Liver (tissue), 9 donors: ENCODE data around the gene BPIFB3. TPM values are rescaled to one million over a fixed set of nuclear protein-coding genes. Genes with fewer than 3 reads are reported as not detected.

Source experiments
- DNase-seq: peaks from one replicate; pipeline ENCODE4 v3.0.0-alpha.2; 2017; ENCODE audit warnings: low spot score
- H3K27ac ChIP-seq, 2 donors: one replicate each; pipeline ENCODE4 v1.7.0; 2013; ENCODE audit warnings: inconsistent platforms in 2 of 2, low read length in 2 of 2, control low read depth in 1 of 2, low read depth in 1 of 2, mild to moderate bottlenecking in 1 of 2
- H3K27me3 ChIP-seq, 4 donors: one replicate each; pipeline versions ENCODE4 v1.6.1 to v1.7.0; 2013; ENCODE audit warnings: low read length in 3 of 4, inconsistent platforms in 1 of 4, mild to moderate bottlenecking in 1 of 4, moderate library complexity in 1 of 4; ENCODE audit not compliant: control insufficient read depth in 4 of 4, insufficient read depth in 4 of 4
- H3K36me3 ChIP-seq, 4 donors: one replicate each; pipeline versions ENCODE4 v1.6.1 to v1.7.0; 2013; ENCODE audit warnings: low read length in 3 of 4, mild to moderate bottlenecking in 3 of 4, low read depth in 1 of 4, moderate library complexity in 1 of 4; ENCODE audit not compliant: control insufficient read depth in 4 of 4, insufficient read depth in 3 of 4
- H3K4me1 ChIP-seq, 4 donors: one replicate each; pipeline versions ENCODE4 v1.6.1 to v1.7.0; 2013; ENCODE audit warnings: low read length in 3 of 4, mild to moderate bottlenecking in 3 of 4, moderate library complexity in 1 of 4; ENCODE audit not compliant: control insufficient read depth in 4 of 4, insufficient read depth in 4 of 4
- H3K4me3 ChIP-seq, 3 donors: one replicate each; pipeline versions ENCODE4 v1.6.1 to v1.7.0; 2013; ENCODE audit warnings: low read length in 3 of 3, control low read depth in 1 of 3, low read depth in 1 of 3, mild to moderate bottlenecking in 1 of 3
- H3K9ac ChIP-seq, 2 donors: one replicate each; pipeline ENCODE4 v1.7.0; 2013; ENCODE audit warnings: low read length in 2 of 2, mild to moderate bottlenecking in 2 of 2, moderate library complexity in 2 of 2, control low read depth in 1 of 2, low read depth in 1 of 2
- H3K9me3 ChIP-seq, 4 donors: one replicate each; pipeline versions ENCODE4 v1.6.1 to v1.7.0; 2013; ENCODE audit warnings: low read length in 3 of 4; ENCODE audit not compliant: control insufficient read depth in 4 of 4
- GABPA ChIP-seq, 2 donors: IDR thresholded peaks in 1 of 2; conservative IDR thresholded peaks in 1 of 2; 2 replicates each; pipeline ENCODE4 v1.6.1; 2016; ENCODE audit warnings: antibody characterized with exemption in 2 of 2, mild to moderate bottlenecking in 1 of 2, moderate library complexity in 1 of 2
- HNF4A ChIP-seq, 2 donors: conservative IDR thresholded peaks; 2 replicates each; pipeline ENCODE4 v1.6.1; 2016; ENCODE audit warnings: antibody characterized with exemption in 2 of 2, mild to moderate bottlenecking in 2 of 2
- HNF4G ChIP-seq: IDR thresholded peaks from 2 replicates; pipeline ENCODE4 v1.6.1; 2016; ENCODE audit warnings: antibody characterized with exemption
- NR2F2 ChIP-seq: IDR thresholded peaks from 2 replicates; pipeline ENCODE4 v1.6.1; 2016; ENCODE audit warnings: antibody characterized with exemption
- RAD21 ChIP-seq, 2 donors: IDR thresholded peaks; 2 replicates each; pipeline ENCODE4 v1.6.1; 2016; ENCODE audit warnings: antibody characterized with exemption in 2 of 2, mild to moderate bottlenecking in 2 of 2
- TAF1 ChIP-seq: conservative IDR thresholded peaks from 2 replicates; pipeline ENCODE4 v1.6.1; 2016; ENCODE audit warnings: antibody characterized with exemption, mild to moderate bottlenecking
- YY1 ChIP-seq: IDR thresholded peaks from 2 replicates; pipeline ENCODE4 v1.6.1; 2016; ENCODE audit warnings: antibody characterized with exemption, mild to moderate bottlenecking
- WGBS: extraction: QIAGEN DNeasy Blood & Tissue Kit; methylation state at CpG from one replicate; pipeline ENCODE4 v1.1.7; 2013; 5-methylcytosine and 5-hydroxymethylcytosine counted together
- polyA plus RNA-seq, 2 donors: library from polyadenylated mRNA; stranded (reverse) in 1 of 2; unstranded in 1 of 2; fragments of 200-250 nt in 1 of 2; fragments of >200 nt in 1 of 2; fragmentation: Nextera tagmentation in 1 of 2; extraction: Ambion mirVana in 1 of 2; gene quantifications; one replicate each; pipeline versions ENCODE4 v1.2.1 to v1.2.3, GENCODE V29; 2013 to 2015
- total RNA-seq, 2 donors: library from RNA; depleted of rRNA; stranded (reverse); fragments of >200 nt; gene quantifications; one replicate each; pipeline ENCODE4 v1.2.3, GENCODE V29; 2014
- TF ChIP-seq, protein P1 (sequence below): fragments of 150-350 bp; IDR thresholded peaks from 2 replicates; pipeline ENCODE4 v1.5.1; 2017; ENCODE audit warnings: improper control_type of control experiment, low read depth, low read length; ENCODE audit not compliant: missing input control
- TF ChIP-seq, protein P2 (sequence below): IDR thresholded peaks from 2 replicates; pipeline ENCODE4 v1.6.1; 2016; ENCODE audit warnings: antibody characterized with exemption, mild to moderate bottlenecking
- TF ChIP-seq, protein P3 (sequence below): IDR thresholded peaks from 2 replicates; pipeline ENCODE4 v1.6.1; 2016; ENCODE audit warnings: antibody characterized with exemption
- TF ChIP-seq, protein P4 (sequence below): IDR thresholded peaks from 2 replicates; pipeline ENCODE4 v1.6.1; 2016; ENCODE audit warnings: antibody characterized with exemption
- donor health status: healthy.
- donor health status: healthy.
- donor health status: healthy.
- donor health status: healthy.
- donor health status: healthy.

The BPIFB3 gene
- total and polyA plus RNA-seq, 4 donors = not detected

DNA sequence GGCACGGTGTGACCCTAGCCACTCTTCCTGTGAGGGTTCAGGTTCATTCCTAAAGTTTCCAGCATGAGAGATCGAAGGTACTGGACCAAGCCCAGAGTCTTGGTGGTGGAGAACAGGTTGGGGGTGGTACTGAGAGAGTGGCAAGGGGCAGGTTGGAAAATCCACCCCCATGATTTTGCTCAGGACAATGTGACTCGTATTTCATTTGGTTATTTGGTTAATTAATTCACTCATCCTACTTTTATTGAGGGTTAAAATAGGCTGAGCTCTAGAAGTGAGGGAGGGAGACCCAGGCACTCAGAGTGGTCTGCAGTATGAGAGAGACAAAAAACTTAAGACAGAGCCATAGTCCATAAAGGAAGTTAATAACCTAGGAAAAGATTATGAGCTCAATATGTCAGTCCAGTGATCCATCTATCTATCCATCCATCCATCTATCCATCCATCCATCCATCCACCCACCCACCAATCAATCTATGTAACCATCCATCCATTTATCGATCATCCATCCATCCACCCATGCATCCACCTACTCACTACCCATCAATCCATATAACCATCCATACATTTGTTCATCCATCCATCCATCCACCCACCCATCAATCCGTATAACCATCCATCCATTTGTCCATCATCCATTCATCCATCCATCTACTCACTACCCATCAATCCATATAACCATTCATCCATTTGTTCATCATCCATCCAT lies 28.9 kb upstream of the BPIFB3 start:
- Histone ChIP-seq H3K27ac (no peak overlapping the region), H3K9me3 (no peaks in the 10 kb centered on the region), H3K4me1 (no peaks in the 10 kb centered on the region), H3K9ac (no peak overlapping the region), H3K36me3 (no peaks in the 10 kb centered on the region), H3K4me3 (no peak overlapping the region), H3K27me3 (peaks cover 0 to 2% (median 0%) of the 10 kb centered on the region in 4 donors)
- DNase-seq = no peak
- TF ChIP-seq YY1 (no peak), TAF1 (no peak), GABPA (IDR thresholded peaks at IDR 0.05 in 1 of 2, conservative IDR thresholded peaks at IDR 0.05 in 1 of 2) (no peak)
- 74% methylated on average over 5 of the region's 5 CpGs for WGBS

GRCh38 chr20:33025318-33025876 lies 28.3 kb upstream of the BPIFB3 start:
- H3K4me3 ChIP-seq = no peak overlapping the region
- no peaks in the 10 kb centered on the region for H3K36me3 ChIP-seq
- no peaks in the 10 kb centered on the region for H3K4me1 ChIP-seq
- H3K9me3 ChIP-seq = no peaks in the 10 kb centered on the region
- no peak overlapping the region for H3K27ac ChIP-seq
- WGBS = 80% methylated on average over 9 of the region's 9 CpGs
- H3K9ac ChIP-seq = no peak overlapping the region
- DNase-seq = no peak
- TF ChIP-seq, protein P1, sequence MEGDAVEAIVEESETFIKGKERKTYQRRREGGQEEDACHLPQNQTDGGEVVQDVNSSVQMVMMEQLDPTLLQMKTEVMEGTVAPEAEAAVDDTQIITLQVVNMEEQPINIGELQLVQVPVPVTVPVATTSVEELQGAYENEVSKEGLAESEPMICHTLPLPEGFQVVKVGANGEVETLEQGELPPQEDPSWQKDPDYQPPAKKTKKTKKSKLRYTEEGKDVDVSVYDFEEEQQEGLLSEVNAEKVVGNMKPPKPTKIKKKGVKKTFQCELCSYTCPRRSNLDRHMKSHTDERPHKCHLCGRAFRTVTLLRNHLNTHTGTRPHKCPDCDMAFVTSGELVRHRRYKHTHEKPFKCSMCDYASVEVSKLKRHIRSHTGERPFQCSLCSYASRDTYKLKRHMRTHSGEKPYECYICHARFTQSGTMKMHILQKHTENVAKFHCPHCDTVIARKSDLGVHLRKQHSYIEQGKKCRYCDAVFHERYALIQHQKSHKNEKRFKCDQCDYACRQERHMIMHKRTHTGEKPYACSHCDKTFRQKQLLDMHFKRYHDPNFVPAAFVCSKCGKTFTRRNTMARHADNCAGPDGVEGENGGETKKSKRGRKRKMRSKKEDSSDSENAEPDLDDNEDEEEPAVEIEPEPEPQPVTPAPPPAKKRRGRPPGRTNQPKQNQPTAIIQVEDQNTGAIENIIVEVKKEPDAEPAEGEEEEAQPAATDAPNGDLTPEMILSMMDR = no peak
- no peak for TF ChIP-seq TAF1
- no peak for TF ChIP-seq GABPA (IDR thresholded peaks at IDR 0.05 in 1 of 2, conservative IDR thresholded peaks at IDR 0.05 in 1 of 2)
- TF ChIP-seq HNF4A (conservative IDR thresholded peaks at IDR 0.05) = no peak
- TF ChIP-seq NR2F2 = no peak
- TF ChIP-seq, protein P2, sequence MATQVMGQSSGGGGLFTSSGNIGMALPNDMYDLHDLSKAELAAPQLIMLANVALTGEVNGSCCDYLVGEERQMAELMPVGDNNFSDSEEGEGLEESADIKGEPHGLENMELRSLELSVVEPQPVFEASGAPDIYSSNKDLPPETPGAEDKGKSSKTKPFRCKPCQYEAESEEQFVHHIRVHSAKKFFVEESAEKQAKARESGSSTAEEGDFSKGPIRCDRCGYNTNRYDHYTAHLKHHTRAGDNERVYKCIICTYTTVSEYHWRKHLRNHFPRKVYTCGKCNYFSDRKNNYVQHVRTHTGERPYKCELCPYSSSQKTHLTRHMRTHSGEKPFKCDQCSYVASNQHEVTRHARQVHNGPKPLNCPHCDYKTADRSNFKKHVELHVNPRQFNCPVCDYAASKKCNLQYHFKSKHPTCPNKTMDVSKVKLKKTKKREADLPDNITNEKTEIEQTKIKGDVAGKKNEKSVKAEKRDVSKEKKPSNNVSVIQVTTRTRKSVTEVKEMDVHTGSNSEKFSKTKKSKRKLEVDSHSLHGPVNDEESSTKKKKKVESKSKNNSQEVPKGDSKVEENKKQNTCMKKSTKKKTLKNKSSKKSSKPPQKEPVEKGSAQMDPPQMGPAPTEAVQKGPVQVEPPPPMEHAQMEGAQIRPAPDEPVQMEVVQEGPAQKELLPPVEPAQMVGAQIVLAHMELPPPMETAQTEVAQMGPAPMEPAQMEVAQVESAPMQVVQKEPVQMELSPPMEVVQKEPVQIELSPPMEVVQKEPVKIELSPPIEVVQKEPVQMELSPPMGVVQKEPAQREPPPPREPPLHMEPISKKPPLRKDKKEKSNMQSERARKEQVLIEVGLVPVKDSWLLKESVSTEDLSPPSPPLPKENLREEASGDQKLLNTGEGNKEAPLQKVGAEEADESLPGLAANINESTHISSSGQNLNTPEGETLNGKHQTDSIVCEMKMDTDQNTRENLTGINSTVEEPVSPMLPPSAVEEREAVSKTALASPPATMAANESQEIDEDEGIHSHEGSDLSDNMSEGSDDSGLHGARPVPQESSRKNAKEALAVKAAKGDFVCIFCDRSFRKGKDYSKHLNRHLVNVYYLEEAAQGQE = no peak
- TF ChIP-seq, protein P3, sequence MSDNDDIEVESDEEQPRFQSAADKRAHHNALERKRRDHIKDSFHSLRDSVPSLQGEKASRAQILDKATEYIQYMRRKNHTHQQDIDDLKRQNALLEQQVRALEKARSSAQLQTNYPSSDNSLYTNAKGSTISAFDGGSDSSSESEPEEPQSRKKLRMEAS = no peak
- no peak for TF ChIP-seq HNF4G
- TF ChIP-seq RAD21 (IDR thresholded peaks at IDR 0.05) = no peak
- TF ChIP-seq, protein P4, sequence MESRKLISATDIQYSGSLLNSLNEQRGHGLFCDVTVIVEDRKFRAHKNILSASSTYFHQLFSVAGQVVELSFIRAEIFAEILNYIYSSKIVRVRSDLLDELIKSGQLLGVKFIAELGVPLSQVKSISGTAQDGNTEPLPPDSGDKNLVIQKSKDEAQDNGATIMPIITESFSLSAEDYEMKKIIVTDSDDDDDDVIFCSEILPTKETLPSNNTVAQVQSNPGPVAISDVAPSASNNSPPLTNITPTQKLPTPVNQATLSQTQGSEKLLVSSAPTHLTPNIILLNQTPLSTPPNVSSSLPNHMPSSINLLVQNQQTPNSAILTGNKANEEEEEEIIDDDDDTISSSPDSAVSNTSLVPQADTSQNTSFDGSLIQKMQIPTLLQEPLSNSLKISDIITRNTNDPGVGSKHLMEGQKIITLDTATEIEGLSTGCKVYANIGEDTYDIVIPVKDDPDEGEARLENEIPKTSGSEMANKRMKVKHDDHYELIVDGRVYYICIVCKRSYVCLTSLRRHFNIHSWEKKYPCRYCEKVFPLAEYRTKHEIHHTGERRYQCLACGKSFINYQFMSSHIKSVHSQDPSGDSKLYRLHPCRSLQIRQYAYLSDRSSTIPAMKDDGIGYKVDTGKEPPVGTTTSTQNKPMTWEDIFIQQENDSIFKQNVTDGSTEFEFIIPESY = no peak
- H3K27me3 ChIP-seq = peaks cover 0 to 2% (median 0%) of the 10 kb centered on the region in 4 donors
